ENCODE results near the gene CHD9.
A peak's percentile ranks its signal among the peaks of the same experiment; 100 is the strongest.

DNA sequence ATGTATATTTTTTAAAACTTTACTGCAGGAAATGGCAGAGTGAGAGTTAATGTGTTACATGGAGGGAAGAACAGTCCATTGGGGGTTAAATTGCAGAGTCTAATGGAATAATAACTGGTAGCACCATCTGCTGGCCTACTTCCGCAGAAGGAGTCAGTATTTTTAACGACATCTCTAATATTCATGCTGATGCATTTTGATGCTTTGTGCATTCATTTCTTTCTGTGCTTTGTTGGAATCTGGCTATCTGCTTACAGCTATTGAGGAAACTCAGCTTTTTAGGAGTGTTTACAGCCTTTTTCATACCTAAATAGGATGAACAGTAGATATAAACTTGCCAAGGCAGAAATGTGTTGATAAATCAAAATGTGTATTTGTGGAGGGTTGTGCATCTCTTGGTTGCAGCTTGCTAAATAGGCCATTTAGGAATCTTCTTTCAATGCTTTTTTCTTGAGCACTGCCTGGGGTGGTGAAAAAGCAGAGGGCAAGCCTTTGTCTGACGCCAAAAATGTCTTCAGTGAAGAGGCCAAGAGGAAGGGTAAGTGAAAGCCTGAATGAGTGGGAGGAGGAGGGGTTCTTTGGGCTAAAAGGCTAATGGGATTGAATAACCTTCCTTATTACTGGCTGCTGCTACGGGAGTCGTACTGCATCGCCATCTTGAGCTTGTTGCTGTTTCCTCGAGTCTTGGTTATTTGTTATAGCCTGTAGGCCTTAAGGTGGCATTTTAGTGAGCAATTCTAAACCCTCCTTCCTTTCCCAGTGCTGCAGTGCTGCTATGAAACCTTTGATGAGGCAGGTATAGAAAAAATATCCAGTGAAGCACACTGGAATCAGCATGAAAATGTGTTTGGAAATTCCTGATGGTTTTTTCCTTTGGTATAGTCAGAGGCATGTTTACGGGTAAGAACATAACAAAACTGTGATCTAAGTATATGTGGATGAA lies 153.3 kb downstream of the CHD9 start:
- TF ChIP-seq CSDC2 (CRISPR knock-in tag; IDR thresholded peaks at IDR 0.05) = no peak
- no peak for TF ChIP-seq TOX (CRISPR knock-in tag; IDR thresholded peaks at IDR 0.05; ENCODE audit: borderline replicate concordance)
- TF ChIP-seq ZFP30 (CRISPR knock-in tag; IDR thresholded peaks at IDR 0.05) = no peak
- TF ChIP-seq, protein P1, sequence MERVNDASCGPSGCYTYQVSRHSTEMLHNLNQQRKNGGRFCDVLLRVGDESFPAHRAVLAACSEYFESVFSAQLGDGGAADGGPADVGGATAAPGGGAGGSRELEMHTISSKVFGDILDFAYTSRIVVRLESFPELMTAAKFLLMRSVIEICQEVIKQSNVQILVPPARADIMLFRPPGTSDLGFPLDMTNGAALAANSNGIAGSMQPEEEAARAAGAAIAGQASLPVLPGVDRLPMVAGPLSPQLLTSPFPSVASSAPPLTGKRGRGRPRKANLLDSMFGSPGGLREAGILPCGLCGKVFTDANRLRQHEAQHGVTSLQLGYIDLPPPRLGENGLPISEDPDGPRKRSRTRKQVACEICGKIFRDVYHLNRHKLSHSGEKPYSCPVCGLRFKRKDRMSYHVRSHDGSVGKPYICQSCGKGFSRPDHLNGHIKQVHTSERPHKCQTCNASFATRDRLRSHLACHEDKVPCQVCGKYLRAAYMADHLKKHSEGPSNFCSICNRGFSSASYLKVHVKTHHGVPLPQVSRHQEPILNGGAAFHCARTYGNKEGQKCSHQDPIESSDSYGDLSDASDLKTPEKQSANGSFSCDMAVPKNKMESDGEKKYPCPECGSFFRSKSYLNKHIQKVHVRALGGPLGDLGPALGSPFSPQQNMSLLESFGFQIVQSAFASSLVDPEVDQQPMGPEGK (CRISPR knock-in tag; IDR thresholded peaks at IDR 0.05; ENCODE audit: borderline replicate concordance) = no peak
- no peak for TF ChIP-seq ZNF565 (CRISPR knock-in tag; conservative IDR thresholded peaks at IDR 0.05; ENCODE audit: low read depth)
- no peak for TF ChIP-seq ARNTL (CRISPR knock-in tag; IDR thresholded peaks at IDR 0.05; ENCODE audit: borderline replicate concordance, low read depth)
- TF ChIP-seq, protein P2, sequence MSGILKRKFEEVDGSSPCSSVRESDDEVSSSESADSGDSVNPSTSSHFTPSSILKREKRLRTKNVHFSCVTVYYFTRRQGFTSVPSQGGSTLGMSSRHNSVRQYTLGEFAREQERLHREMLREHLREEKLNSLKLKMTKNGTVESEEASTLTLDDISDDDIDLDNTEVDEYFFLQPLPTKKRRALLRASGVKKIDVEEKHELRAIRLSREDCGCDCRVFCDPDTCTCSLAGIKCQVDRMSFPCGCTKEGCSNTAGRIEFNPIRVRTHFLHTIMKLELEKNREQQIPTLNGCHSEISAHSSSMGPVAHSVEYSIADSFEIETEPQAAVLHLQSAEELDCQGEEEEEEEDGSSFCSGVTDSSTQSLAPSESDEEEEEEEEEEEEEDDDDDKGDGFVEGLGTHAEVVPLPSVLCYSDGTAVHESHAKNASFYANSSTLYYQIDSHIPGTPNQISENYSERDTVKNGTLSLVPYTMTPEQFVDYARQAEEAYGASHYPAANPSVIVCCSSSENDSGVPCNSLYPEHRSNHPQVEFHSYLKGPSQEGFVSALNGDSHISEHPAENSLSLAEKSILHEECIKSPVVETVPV (CRISPR knock-in tag; IDR thresholded peaks at IDR 0.05) = no peak
- TF ChIP-seq ZFP3 (CRISPR knock-in tag; IDR thresholded peaks at IDR 0.05) = 0 out of 2 replicates have a peak, but pooled peaks have one; percentile 22
- no peak for TF ChIP-seq ZNF8 (CRISPR knock-in tag; IDR thresholded peaks at IDR 0.05)
- TF ChIP-seq, protein P3, sequence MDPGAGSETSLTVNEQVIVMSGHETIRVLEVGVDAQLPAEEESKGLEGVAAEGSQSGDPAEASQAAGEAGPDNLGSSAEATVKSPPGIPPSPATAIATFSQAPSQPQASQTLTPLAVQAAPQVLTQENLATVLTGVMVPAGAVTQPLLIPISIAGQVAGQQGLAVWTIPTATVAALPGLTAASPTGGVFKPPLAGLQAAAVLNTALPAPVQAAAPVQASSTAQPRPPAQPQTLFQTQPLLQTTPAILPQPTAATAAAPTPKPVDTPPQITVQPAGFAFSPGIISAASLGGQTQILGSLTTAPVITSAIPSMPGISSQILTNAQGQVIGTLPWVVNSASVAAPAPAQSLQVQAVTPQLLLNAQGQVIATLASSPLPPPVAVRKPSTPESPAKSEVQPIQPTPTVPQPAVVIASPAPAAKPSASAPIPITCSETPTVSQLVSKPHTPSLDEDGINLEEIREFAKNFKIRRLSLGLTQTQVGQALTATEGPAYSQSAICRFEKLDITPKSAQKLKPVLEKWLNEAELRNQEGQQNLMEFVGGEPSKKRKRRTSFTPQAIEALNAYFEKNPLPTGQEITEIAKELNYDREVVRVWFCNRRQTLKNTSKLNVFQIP (CRISPR knock-in tag; IDR thresholded peaks at IDR 0.05; ENCODE audit: borderline replicate concordance, low read depth) = no peak
- TF ChIP-seq, protein P4, sequence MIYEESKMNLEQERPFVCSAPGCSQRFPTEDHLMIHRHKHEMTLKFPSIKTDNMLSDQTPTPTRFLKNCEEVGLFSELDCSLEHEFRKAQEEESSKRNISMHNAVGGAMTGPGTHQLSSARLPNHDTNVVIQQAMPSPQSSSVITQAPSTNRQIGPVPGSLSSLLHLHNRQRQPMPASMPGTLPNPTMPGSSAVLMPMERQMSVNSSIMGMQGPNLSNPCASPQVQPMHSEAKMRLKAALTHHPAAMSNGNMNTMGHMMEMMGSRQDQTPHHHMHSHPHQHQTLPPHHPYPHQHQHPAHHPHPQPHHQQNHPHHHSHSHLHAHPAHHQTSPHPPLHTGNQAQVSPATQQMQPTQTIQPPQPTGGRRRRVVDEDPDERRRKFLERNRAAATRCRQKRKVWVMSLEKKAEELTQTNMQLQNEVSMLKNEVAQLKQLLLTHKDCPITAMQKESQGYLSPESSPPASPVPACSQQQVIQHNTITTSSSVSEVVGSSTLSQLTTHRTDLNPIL (CRISPR knock-in tag; IDR thresholded peaks at IDR 0.05; ENCODE audit: low read depth) = no peak
- no peak for TF ChIP-seq ISL1 (CRISPR knock-in tag; IDR thresholded peaks at IDR 0.05)
- TF ChIP-seq BACH2 (CRISPR knock-in tag; IDR thresholded peaks at IDR 0.05; ENCODE audit: borderline replicate concordance) = no peak

Data from SK-N-SH treated with all-trans-retinoic acid at 6 μM for 48 hours (cell line).